Gastrocnemius medialis (tissue), 4 donors: ENCODE data around the gene TENM3.

ENCODE experiments used
- CTCF ChIP-seq, 5 experiments: fragments of 450-650 bp in 3 of 5; fragments of 200-600 bp in 2 of 5; sonication (generic) in 2 of 5; IDR thresholded peaks in 4 of 5; conservative IDR thresholded peaks in 1 of 5; 1 replicate in 4 of 5; 2 replicates in 1 of 5; pipeline ENCODE4 v1.5.1; 2016 to 2019; ENCODE audit warnings: antibody characterized with exemption in 5 of 5, mild to moderate bottlenecking in 3 of 5, moderate library complexity in 3 of 5
- POLR2A ChIP-seq, 2 donors: fragments of 450-650 bp; IDR thresholded peaks; one replicate each; pipeline ENCODE4 v1.6.1; 2017; ENCODE audit warnings: antibody characterized with exemption in 2 of 2, mild to moderate bottlenecking in 2 of 2, moderate library complexity in 2 of 2

DNA sequence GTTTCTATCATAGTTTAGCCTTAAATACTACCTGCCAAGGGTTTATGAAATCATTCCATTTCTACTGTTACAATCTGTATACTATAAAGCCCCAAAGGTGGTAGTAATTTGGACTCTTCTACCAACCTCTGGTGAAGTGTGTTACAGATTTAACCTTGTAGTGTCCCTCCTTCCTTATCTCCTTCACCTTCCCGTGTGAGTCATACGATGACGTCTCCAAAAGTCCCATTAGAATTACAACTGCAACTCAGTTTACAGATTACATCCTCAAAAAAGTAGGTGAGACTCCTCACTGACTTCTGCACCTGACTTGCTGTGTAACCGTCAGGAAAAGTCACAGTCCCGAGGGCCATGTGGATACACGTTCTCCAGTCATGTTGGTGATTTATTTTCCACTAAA, 455.0 kb downstream of the TENM3 start:
- TF ChIP-seq CTCF (IDR thresholded peaks at IDR 0.05 in 4 of 5, conservative IDR thresholded peaks at IDR 0.05 in 1 of 5) (no peak), POLR2A (IDR thresholded peaks at IDR 0.05) (no peak)
